GM18858 (cell line): ENCODE results near the gene JDP2.
A peak's percentile ranks its signal among the peaks of the same experiment; 100 is the strongest.

Source experiments
- ATAC-seq: cut with Tn5 transposase; IDR thresholded peaks from one replicate; pipeline ENCODE4 v1.9.1; 2021; ENCODE audit not compliant: unreplicated experiment

The JDP2 gene

GRCh38 chr14:75511201-75511600, 83.4 kb downstream of the JDP2 start:
- ATAC-seq: no peak

- ATAC-seq: peak; percentile 32
Observed at GRCh38 chr14:75513911-75514672, 86.3 kb downstream of the JDP2 start.

- ATAC-seq: peak; percentile 45
Observed at GRCh38 chr14:75514673-75515628, 87.1 kb downstream of the JDP2 start.

GRCh38 chr14:75515629-75515996, 87.8 kb downstream of the JDP2 start:
- ATAC-seq: peak; percentile 37

GRCh38 chr14:75518625-75519024, 90.8 kb downstream of the JDP2 start:
- no peak for ATAC-seq

GRCh38 chr14:75519394-75519793, 91.6 kb downstream of the JDP2 start:
- no peak for ATAC-seq

- ATAC-seq: no peak
Observed at GRCh38 chr14:75519826-75520728, 92.3 kb downstream of the JDP2 start.

- no peak for ATAC-seq
Observed at GRCh38 chr14:75520852-75521251, 93.0 kb downstream of the JDP2 start.

- ATAC-seq: no peak
Observed at GRCh38 chr14:75521415-75522199, 93.8 kb downstream of the JDP2 start.

- peak; percentile 64 for ATAC-seq
Observed at GRCh38 chr14:75522224-75522982, 94.6 kb downstream of the JDP2 start, which contains the start of gene BATF. BATF (plus strand) TSS chr14:75522469; CDS start chr14:75522683, 214 bp downstream.

GRCh38 chr14:75522983-75523318, 95.1 kb downstream of the JDP2 start:
- ATAC-seq: no peak
